GM11168 (cell line): Measurements from ENCODE around the gene FAM136A.
"Not testable (repeated sequence)": the region's sequence is repeated elsewhere in the genome, so short reads cannot be mapped to it uniquely, and the experiment has no call there.

Experiments
- in situ Hi-C: fragments of 300-500 bp; cut with MboI; formaldehyde crosslinking; loops from one replicate; pipeline ENCODE4 v1.12.0; 2022; ENCODE audit warnings: low sequenced_read_pairs; ENCODE audit not compliant: unreplicated experiment

The FAM136A gene

DNA sequence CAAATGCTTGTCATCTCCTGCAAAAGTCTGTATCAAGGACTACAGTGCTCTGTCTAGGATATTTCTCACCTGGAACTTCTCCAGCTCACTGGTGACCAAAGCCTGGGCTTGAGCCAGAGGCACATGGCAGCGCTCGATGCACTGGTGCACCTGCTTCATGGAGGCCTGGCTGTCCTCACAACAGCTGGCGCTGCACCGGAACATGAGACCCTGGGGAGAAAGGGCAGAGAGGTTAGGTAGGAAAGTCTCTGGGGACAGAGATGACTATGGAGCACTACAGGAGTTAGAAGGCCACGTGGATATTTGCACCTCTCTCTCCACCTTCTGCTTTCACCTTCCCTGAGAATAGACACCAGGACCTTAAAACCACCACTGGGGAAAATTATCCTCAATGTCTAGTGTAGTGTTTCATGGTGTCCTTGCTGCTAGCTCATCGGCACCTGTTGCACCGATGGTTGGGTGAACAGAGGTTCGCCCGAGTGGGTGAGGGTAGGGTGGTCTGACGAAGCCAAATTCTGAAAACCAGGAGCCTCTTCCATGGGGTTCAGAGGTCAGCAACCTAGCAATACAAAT lies 1.0 kb downstream of the FAM136A start:
- in situ Hi-C loops = no loop called here

DNA sequence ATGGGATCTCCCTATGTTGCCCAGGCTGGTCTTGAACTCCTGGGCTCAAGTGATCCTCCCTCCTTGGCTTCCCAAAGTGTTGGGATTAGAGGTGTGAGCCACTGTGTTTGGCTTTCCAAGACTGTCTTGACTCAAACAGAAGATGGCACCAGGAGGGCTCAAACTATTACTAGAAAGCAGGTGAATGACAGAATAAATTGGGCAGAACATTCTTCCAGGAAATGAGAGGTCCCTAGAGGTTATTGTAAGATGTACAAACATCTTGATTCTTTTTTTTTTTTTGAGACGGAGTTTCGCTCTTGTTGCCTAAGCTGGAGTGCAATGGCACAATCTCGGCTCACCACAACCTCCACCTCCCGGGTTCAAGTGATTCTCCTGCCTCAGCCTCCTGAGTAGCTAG lies 4.0 kb downstream of the FAM136A start:
- in situ Hi-C loops = not testable (repeated sequence)

DNA sequence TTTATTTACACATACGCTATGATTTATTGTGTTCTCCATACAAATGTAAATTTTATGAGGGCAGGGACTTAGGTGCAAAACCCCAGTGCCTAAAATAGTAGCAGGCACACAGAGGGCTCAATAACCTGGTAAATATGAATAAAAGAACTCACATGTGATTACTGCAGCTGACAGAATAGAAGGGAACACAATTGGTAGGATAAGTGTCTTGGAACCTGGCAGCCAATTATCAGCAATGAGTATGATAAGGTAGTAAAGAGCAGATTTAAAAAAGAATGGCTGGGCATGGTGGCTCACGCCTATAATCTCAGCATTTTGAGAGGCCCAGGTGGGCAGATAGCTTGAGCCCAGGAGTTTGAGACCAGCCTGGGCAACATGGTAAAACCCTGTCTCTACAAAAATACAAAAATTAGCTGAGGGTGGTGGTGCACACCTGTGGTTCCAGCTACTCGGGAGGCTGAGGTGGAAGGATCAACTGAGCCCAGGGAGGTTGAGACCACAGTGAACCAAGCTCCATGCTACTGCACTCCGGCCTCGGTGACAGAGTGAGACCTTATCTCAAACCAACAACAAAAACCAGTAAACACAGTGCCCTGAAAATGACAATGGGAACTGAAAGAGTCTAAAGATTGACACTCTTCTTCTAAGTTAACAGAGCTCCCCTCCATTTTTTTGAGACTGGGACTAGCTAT lies 18.2 kb downstream of the FAM136A start:
- in situ Hi-C loops = no loop called here

DNA sequence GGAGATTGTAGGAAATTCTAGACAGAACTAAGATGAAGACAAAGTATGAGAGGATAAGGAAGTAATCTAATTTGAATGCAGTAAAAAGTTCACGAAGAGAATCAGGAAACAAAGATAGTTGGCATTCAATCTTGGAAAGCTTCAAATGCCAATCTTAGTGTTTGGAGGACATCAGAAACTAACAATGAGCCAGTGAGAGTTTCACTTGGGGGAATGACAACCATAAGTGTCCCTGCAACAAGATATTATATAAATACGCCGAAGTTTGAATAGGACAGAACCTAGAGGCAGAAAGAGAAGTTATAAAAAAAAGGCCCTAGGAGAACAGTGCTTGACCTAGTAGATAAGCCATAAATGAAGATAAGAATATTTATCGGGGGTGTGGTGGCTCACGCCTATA lies 19.4 kb downstream of the FAM136A start:
- in situ Hi-C loops = no loop called here

DNA sequence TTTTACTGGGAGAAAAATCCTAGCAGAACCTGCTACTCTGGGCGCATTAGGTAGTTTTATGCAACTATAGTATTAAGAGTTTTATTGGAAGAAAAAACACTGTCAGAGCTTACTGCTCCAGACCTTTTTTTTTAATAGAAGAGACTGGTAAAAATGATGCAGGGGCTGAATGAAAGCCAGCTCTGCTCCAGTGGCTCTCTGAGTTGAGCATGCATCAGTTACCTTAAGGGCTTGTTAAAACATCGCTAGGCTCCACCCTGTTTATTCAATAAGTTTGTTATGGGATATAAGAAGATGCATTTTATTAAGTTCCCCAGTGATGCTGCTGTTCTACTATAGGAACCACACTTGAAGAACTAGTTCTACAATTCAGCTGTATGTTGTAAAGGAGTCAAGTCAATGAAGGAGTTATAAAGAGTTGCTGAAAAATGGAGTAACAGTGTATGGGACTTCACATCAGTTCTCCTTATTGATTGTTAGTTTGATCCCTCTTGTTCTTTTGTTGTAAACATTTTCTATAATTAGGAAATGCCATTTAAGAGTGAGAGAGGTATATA lies 21.5 kb downstream of the FAM136A start:
- in situ Hi-C loops = no loop called here

DNA sequence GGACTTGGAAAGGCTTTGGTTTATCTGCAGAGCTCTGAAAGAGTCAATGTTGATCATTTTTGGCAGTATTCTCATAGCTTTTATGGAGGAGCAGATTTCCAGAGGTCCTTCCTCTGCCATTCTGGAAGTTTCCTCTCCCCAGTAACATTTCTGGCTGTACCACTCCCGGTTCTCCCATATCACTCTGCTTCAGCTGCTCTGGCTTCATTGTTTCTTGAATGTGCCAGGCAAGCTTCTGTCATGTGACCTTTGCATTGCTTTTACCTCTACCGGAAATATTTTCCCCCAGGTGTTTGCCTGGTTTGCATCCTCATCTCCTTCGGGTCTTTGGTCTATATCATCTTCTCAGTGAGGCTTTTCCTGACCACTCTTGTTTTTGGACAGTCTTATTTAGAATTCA lies 31.5 kb downstream of the FAM136A start:
- in situ Hi-C loops = no loop called here

DNA sequence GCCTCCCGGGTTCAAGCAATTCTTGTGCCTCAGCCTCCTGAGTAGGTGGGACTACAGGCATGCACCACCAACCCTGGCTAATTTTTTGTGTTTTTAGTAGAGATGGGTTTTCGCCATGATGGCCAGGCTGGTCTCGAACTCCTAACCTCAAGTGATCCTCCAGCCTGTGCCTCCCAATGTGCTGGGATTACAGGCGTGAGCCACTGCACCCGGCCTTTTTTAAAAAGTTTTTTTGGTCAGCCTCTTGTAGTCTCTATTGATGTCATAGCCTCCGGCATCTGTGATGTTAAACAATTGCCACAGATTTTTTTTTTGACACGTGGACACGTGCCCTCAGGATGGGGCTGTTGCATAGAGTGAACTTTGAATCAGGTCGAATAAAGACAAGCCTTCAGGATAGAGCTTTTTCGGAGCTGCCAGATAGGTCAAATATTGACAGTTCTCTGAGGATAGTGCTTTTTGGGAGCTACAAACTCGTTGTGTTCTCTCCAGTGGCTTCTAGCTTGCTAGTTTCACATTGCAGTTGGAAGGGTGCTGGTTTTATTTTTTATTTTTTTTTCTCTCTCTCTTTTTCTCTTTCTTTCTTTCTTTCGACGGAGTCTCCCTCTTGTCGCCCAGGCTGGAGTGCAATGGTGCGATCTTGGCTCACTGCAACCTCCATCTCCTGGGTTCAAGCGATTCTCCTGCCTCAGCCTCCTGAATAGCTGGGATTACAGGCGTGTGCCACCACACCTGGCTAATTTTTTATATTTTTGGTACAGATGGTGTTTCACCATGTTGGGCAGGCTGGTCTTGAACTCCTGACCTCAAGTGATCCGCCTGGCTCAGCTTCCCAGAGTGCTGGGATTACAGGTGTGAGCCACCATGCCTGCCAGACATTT lies 32.2 kb downstream of the FAM136A start:
- in situ Hi-C loops = not testable (repeated sequence)

DNA sequence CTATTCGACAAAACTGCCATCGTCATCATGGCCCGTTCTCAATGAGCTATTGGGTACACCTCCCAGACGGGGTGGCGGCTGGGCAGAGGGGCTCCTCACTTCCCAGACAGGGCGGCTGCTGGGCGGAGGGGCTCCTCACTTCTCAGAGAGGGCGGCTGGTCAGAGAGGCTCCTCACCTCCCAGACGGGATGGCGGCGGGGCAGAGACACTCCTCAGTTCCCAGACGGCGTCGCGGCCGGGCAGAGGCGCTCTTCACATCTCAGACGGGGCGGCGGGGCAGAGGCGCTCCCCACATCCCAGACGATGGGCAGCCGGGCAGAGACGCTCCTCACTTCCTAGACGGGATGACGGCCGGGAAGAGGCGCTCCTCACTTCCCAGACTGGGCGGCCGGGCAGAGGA lies 34.9 kb downstream of the FAM136A start:
- in situ Hi-C loops = not testable (repeated sequence)

DNA sequence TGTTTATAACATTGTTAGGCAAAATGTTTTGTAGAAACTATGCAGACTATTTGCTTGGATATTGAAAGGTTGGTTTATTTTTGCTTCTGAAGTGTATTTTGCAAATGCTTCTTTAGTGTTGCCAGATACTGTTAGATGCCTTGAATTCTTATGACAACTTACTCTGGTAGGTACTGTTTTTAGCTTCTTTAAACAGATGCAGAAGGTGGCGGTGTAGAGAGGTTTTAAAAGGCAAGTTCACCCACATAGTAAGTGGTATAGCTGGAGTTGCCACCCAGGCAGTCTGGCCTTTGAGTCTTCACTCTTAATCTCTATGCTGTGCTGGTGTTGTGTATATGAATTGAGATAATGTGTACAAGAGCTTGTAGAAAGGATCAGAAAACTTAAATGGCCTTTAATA lies 40.4 kb downstream of the FAM136A start:
- in situ Hi-C loops = no loop called here

DNA sequence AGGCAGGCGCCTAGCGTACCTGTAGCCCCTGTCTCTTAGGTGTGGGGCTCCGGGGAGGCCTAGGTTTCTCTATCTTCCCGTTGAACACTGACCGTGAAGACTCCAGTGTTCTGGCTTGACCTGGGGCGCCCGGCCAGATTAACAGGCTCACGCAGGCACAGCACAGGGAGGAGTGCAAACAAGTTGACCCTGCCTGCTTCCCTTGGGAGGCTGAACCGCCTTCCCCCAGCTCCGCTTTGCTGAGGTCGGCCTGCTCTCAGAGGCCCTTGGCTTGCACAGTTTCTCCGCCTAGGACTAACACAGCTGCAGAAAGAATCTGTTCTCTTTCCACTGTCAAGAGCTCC lies 43.4 kb downstream of the FAM136A start:
- in situ Hi-C loops = no loop called here

DNA sequence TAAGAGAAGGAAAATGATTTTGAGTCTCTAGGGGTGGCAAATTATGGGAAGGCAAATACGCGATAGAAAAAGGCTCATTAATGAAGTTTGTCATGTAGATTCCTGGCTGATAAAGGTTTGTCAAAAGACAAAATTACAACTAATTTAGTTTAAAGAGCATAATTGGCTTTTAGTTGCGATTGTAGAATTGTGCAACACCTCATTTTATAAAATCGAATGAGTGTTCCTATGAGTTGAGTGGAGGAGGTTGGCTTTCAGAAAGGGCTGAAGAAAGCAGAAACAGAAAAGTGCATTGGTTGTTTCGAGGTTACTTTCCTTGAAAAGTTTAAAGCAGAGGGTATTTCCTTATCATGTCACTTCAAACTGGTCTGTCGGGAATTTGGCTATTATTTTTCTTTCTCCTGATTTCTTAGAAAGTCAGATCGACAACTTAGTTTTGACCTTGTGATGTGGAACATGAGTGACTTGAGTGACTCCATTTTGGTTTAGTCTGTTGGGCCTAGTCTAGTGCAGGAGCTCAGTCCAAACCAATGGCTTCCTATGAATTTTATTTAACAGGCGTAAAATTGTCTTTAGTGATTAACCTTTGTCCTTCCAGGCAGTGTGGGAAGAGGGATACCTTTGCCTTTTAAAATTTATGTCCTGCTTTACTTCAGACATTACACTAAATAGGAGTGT lies 46.1 kb downstream of the FAM136A start:
- in situ Hi-C loops = no loop called here

DNA sequence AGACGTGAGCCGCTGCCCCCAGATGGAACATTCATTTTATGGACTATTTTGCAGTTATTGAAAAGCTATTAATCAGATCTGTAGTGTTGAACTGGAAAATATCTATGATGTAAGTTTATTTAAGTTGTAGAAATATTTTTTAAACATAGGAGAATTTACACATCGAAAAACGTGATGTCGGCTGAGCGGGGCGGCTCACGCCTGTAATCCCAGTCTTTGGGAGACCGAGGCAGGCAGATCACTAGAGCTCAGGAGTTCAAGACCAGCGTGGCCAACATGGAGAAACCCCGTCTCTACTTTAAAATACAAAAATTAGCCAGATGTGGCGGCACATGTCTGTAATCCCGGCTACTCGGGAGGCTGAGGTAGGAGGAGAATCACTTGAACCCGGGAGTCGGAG lies 51.4 kb downstream of the FAM136A start:
- in situ Hi-C loops = no loop called here

DNA sequence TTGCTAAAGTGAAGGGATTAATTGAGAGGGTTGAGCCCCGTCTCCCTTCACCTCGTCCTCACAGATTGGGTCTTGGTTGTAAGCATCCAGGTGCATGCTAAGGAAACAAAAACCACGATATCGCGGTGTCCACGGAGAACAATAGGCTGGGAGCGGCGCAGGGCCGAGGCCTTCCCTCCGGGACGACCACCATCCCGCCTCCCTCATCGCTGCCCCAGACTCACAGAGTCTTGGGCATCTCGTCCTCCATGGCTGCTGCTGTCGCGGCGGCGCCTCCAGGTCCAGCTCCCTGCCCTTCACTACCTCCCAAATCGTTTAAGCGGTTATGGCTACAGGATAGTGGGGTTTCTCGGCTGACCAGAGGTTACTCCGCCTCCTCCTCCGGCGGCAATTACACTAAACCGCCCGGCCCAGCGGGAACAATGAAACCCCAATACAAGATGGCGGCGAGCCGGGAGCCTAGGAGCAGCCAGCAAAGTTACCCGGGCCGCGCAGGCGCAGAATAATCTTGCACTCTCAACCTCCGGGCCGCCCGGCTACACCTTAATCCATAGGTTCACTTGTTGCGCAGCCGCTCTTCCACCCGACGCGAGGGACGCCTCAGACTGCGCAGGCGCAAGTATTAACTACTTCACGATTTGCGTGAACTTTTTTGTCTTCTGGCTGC lies 53.6 kb downstream of the FAM136A start, which contains the start of gene TIA1:
TSS of gene TIA1 (minus strand) at position 448 of the 667 bp plus-strand sequence. CDS start at position 250, 198 bp downstream.
- in situ Hi-C loops = no loop called here

DNA sequence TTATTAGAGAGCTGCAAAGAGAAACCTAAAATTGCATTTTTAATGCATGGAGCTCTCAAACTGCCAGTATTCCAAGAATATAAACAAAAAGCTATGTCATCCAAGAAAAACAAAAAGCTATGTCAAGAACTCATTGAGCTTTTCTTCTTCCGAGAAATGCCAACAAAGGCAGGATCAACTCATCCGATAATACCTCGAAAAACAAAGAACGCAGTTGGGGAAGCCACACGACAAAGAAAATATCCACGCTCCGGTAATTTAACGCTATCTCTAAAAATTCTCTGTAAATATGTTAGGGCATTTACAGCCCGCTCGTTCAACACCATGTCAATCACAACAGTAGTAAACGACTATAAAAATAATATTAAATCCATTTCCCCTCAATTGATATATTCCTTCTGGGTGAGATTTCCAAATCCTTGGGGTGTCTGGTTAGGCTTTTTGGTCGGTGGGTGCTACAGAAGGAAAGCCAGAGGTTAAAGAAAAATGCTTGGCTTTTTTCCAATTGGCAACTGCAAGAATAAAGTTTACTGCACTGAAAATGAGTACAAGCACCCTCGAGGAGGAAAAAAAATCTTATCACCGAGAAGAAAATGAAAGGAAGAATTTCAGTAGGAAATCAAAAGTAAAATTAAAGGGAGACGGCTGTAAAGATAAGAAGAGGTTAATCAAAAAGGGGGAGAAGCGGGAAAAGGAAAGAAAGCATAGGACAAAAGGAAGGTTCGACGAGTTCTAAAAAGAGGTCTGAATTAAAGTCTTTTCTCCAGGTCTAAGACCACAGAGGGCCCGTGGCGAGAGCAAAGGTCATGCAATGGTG lies 54.3 kb downstream of the FAM136A start:
- in situ Hi-C loops = no loop called here
